H1 (cell line): ENCODE data around the gene KPRP. TPM values are rescaled to one million over a fixed set of nuclear protein-coding genes. Genes with fewer than 3 reads are reported as not detected.

ENCODE experiments used
- CTCF ChIA-PET: fragments of 300-600 bp; sonication (Branson Sonifier 250); formaldehyde crosslinking; loops from one replicate; lab custom pipeline; 2021; ENCODE audit not compliant: partially characterized antibody; lab: Charles Lee
- POLR2A ChIA-PET: fragments of 300-600 bp; sonication (Branson Sonifier 250); formaldehyde crosslinking; loops from one replicate; lab custom pipeline; 2021; ENCODE audit warnings: inconsistent platforms; ENCODE audit not compliant: partially characterized antibody; lab: Charles Lee
- DNase-seq, 2 experiments: peaks; one replicate each; pipeline versions ENCODE4 v3.0.0 to v3.0.0-alpha.2; 2010 to 2022; ENCODE audit warnings: low spot score in 2 of 2, low read depth in 1 of 2, mixed read lengths in 1 of 2
- FAIRE-seq: peaks from 2 replicates; lab custom pipeline; 2011; peaks lifted over from hg19 to GRCh38; lab: Jason Lieb, UNC
- H2AFZ ChIP-seq: 2 replicates; pipeline ENCODE4 v1.8.1; 2012; ENCODE audit warnings: low read length, inconsistent platforms
- H2AK5ac ChIP-seq: 2 replicates; pipeline ENCODE4 v1.6.1; 2013; ENCODE audit warnings: low read depth, low read length
- H2BK120ac ChIP-seq: replicated peaks from 2 replicates; pipeline ENCODE3; 2013; ENCODE audit warnings: low read depth, low read length, inconsistent platforms
- H2BK12ac ChIP-seq: 2 replicates; pipeline ENCODE4 v1.6.1; 2013; ENCODE audit warnings: low read depth, low read length
- H2BK15ac ChIP-seq: 2 replicates; pipeline ENCODE4 v1.6.1; 2013; ENCODE audit warnings: low read length
- H2BK20ac ChIP-seq: 2 replicates; pipeline ENCODE4 v1.6.1; 2013; ENCODE audit warnings: low read length
- H2BK5ac ChIP-seq: 2 replicates; pipeline ENCODE4 v1.6.1; 2013; ENCODE audit warnings: low read depth, low read length
- H3K14ac ChIP-seq: 2 replicates; pipeline ENCODE4 v1.6.1; 2013; ENCODE audit warnings: inconsistent platforms; ENCODE audit not compliant: insufficient read length
- H3K18ac ChIP-seq: 2 replicates; pipeline ENCODE4 v1.6.1; 2013; ENCODE audit warnings: low read length; ENCODE audit errors: extremely low read depth
- H3K23ac ChIP-seq: 2 replicates; pipeline ENCODE4 v1.6.1; 2013; ENCODE audit warnings: inconsistent platforms; ENCODE audit not compliant: insufficient read length
- H3K23me2 ChIP-seq: 2 replicates; pipeline ENCODE4 v1.6.1; 2013; ENCODE audit warnings: low read depth, low read length
- H3K27ac ChIP-seq: 2 replicates; pipeline ENCODE4 v1.6.1; 2011; ENCODE audit warnings: low read depth, low read length, inconsistent platforms
- H3K27me3 ChIP-seq, 4 experiments: replicated peaks in 1 of 4; 1 replicate in 1 of 4; 2 replicates in 3 of 4; pipeline versions ENCODE4 v1.6.1 to v1.8.1; 2011 to 2013; ENCODE audit warnings: low read length in 3 of 4, mild to moderate bottlenecking in 3 of 4, inconsistent platforms in 2 of 4, mixed read lengths in 2 of 4, moderate library complexity in 1 of 4; ENCODE audit not compliant: control insufficient read depth in 3 of 4, insufficient read depth in 3 of 4; ENCODE audit errors: extremely low read depth in 1 of 4
- H3K36me3 ChIP-seq, 4 experiments: 2 replicates each; pipeline versions ENCODE4 v1.6.1 to v1.8.1; 2011 to 2013; ENCODE audit warnings: mild to moderate bottlenecking in 4 of 4, low read length in 3 of 4, moderate library complexity in 2 of 4, control low read depth in 1 of 4, inconsistent platforms in 1 of 4; ENCODE audit not compliant: insufficient read depth in 4 of 4, control insufficient read depth in 2 of 4
- H3K4ac ChIP-seq: replicated peaks from 2 replicates; pipeline ENCODE3; 2013; ENCODE audit warnings: low read length, low read depth, mixed read lengths, inconsistent platforms; ENCODE audit not compliant: insufficient read length
- H3K4me1 ChIP-seq, 4 experiments: replicated peaks in 1 of 4; 1 replicate in 1 of 4; 2 replicates in 3 of 4; pipeline versions ENCODE4 v1.6.1 to v1.8.1; 2011 to 2013; ENCODE audit warnings: low read length in 3 of 4, inconsistent platforms in 2 of 4, mixed read lengths in 1 of 4; ENCODE audit not compliant: insufficient read depth in 4 of 4, control insufficient read depth in 3 of 4
- H3K4me2 ChIP-seq, 2 experiments: 2 replicates each; pipeline versions ENCODE4 v1.6.1 to v1.8.1; 2011 to 2013; ENCODE audit warnings: low read depth in 2 of 2, low read length in 2 of 2, control low read depth in 1 of 2, inconsistent platforms in 1 of 2, mild to moderate bottlenecking in 1 of 2; ENCODE audit not compliant: insufficient read depth in 1 of 2
- H3K4me3 ChIP-seq, 4 experiments: fragments of 200-600, 300-600 bp in 1 of 4; sonication (generic), shearing (Covaris generic), sonication (Bioruptor Twin) in 1 of 4; 2 replicates each; pipeline versions ENCODE4 v1.5.1 to v1.8.1; 2011 to 2016; ENCODE audit warnings: low read length in 4 of 4, low read depth in 3 of 4, control low read depth in 2 of 4, inconsistent platforms in 2 of 4, mild to moderate bottlenecking in 2 of 4, mixed read lengths in 1 of 4, moderate library complexity in 1 of 4; ENCODE audit not compliant: insufficient read depth in 2 of 4; ENCODE audit errors: extremely low read depth in 1 of 4
- H3K56ac ChIP-seq: replicated peaks from 2 replicates; pipeline ENCODE3; 2013; ENCODE audit warnings: low read depth, mild to moderate bottlenecking, mixed read lengths, low read length, inconsistent platforms; ENCODE audit not compliant: insufficient read length
- H3K79me1 ChIP-seq: 2 replicates; pipeline ENCODE4 v1.6.1; 2013; ENCODE audit warnings: low read depth, low read length, control low read depth
- H3K79me2 ChIP-seq, 2 experiments: 2 replicates each; pipeline versions ENCODE4 v1.6.1 to v1.8.1; 2012 to 2013; ENCODE audit warnings: low read length in 2 of 2, mild to moderate bottlenecking in 2 of 2, inconsistent platforms in 1 of 2; ENCODE audit not compliant: insufficient read depth in 2 of 2, control insufficient read depth in 1 of 2
- H3K9ac ChIP-seq, 4 experiments: replicated peaks in 1 of 4; 1 replicate in 1 of 4; 2 replicates in 3 of 4; pipeline versions ENCODE4 v1.6.1 to v1.8.1; 2011 to 2013; ENCODE audit warnings: low read depth in 3 of 4, low read length in 3 of 4, control low read depth in 2 of 4, mild to moderate bottlenecking in 2 of 4, moderate library complexity in 2 of 4, inconsistent platforms in 1 of 4; ENCODE audit errors: extremely low read depth in 1 of 4
- H3K9me3 ChIP-seq, 2 experiments: 2 replicates each; pipeline versions ENCODE4 v1.6.1 to v1.8.1; 2012 to 2013; ENCODE audit warnings: mild to moderate bottlenecking in 2 of 2, moderate library complexity in 2 of 2, control low read depth in 1 of 2, inconsistent platforms in 1 of 2, low read depth in 1 of 2, low read length in 1 of 2, mixed read lengths in 1 of 2; ENCODE audit not compliant: insufficient read depth in 2 of 2
- H4K20me1 ChIP-seq, 2 experiments: replicated peaks in 1 of 2; 2 replicates each; pipeline versions ENCODE3 to v1.8.1; 2011 to 2013; ENCODE audit warnings: inconsistent platforms in 2 of 2, low read length in 2 of 2, mild to moderate bottlenecking in 1 of 2; ENCODE audit not compliant: insufficient read depth in 2 of 2, control insufficient read depth in 1 of 2
- H4K5ac ChIP-seq: 2 replicates; pipeline ENCODE4 v1.6.1; 2013; ENCODE audit warnings: low read length, low read depth, mixed read lengths, inconsistent platforms; ENCODE audit not compliant: insufficient read length
- H4K8ac ChIP-seq: 2 replicates; pipeline ENCODE4 v1.8.0; 2013; ENCODE audit warnings: mild to moderate bottlenecking, moderate library complexity, low read length, inconsistent platforms; ENCODE audit not compliant: insufficient read depth; ENCODE audit errors: extremely low read depth
- H4K91ac ChIP-seq: replicated peaks from 2 replicates; pipeline ENCODE3; 2013; ENCODE audit warnings: low read length, mixed read lengths, inconsistent platforms; ENCODE audit not compliant: insufficient read length
- CHD2 ChIP-seq: IDR thresholded peaks from 2 replicates; pipeline ENCODE4 v1.6.1; 2012; ENCODE audit warnings: low read length, improper control_type of control experiment
- CREB1 ChIP-seq: IDR thresholded peaks from 2 replicates; pipeline ENCODE4 v1.6.1; 2012; ENCODE audit warnings: inconsistent platforms
- CTBP2 ChIP-seq: IDR thresholded peaks from 2 replicates; pipeline ENCODE4 v1.7.0; 2011; ENCODE audit warnings: borderline replicate concordance, mild to moderate bottlenecking, moderate library complexity, mixed read lengths, low read length; ENCODE audit not compliant: insufficient read depth, insufficient read length
- EZH2 ChIP-seq: fragments of 200-600 bp; sonication (generic); IDR thresholded peaks from 2 replicates; pipeline ENCODE4 v1.7.1; 2012; ENCODE audit warnings: low read depth, mild to moderate bottlenecking, moderate library complexity, low read length, inconsistent platforms; ENCODE audit not compliant: severe bottlenecking
- HDAC2 ChIP-seq, 2 experiments: fragments of 300-600 bp in 1 of 2; sonication (generic) in 1 of 2; IDR thresholded peaks; 2 replicates each; pipeline ENCODE4 v1.6.1; 2011 to 2012; ENCODE audit warnings: low read depth in 2 of 2, low read length in 2 of 2, mild to moderate bottlenecking in 2 of 2, moderate library complexity in 2 of 2, borderline replicate concordance in 1 of 2, inconsistent platforms in 1 of 2
- KDM1A ChIP-seq: fragments of 200-600, 300-600 bp; sonication (generic); IDR thresholded peaks from 2 replicates; pipeline ENCODE4 v1.7.1; 2016; ENCODE audit warnings: mild to moderate bottlenecking, low read length, borderline replicate concordance
- KDM5A ChIP-seq: fragments of 200-600 bp; IDR thresholded peaks from 2 replicates; pipeline ENCODE4 v1.7.1; 2012; ENCODE audit warnings: mild to moderate bottlenecking, low read length, inconsistent platforms, mixed read lengths
- RBBP5 ChIP-seq: IDR thresholded peaks from 2 replicates; pipeline ENCODE4 v1.7.1; 2012; ENCODE audit warnings: low read depth, mild to moderate bottlenecking, inconsistent platforms, low read length, moderate library complexity, borderline replicate concordance
- RXRA ChIP-seq: IDR thresholded peaks from 2 replicates; pipeline ENCODE4 v1.6.1; 2011; ENCODE audit warnings: low read depth, mild to moderate bottlenecking, low read length, moderate library complexity; ENCODE audit not compliant: insufficient read depth
- SAP30 ChIP-seq: fragments of 300-600 bp; sonication (generic); IDR thresholded peaks from 2 replicates; pipeline ENCODE4 v1.7.1; 2012; ENCODE audit warnings: low read length, moderate library complexity, mild to moderate bottlenecking, inconsistent platforms; ENCODE audit not compliant: insufficient read depth, insufficient replicate concordance
- SIX5 ChIP-seq: IDR thresholded peaks from 2 replicates; pipeline ENCODE4 v1.6.1; 2011; ENCODE audit warnings: mild to moderate bottlenecking, low read depth, low read length
- SP2 ChIP-seq: IDR thresholded peaks from 2 replicates; pipeline ENCODE4 v1.6.1; 2012; ENCODE audit warnings: mild to moderate bottlenecking, low read length, inconsistent platforms
- TCF12 ChIP-seq: IDR thresholded peaks from 2 replicates; pipeline ENCODE4 v1.6.1; 2011; ENCODE audit warnings: low read depth, mild to moderate bottlenecking, low read length
- TEAD4 ChIP-seq: IDR thresholded peaks from 2 replicates; pipeline ENCODE4 v1.6.1; 2012; ENCODE audit warnings: low read depth, low read length, inconsistent platforms, mixed read lengths
- WGBS, 2 experiments: shearing (Covaris generic) in 1 of 2; methylation state at CpG; one replicate each; pipeline versions ENCODE4 v1.1.6 to v1.1.7; 2013 to 2015; ENCODE audit warnings: low lambda C conversion rate in 2 of 2, mixed read lengths in 2 of 2, inconsistent platforms in 1 of 2, low coverage in 1 of 2, missing lambda C conversion rate in 1 of 2; ENCODE audit not compliant: insufficient replicate concordance in 2 of 2, insufficient coverage in 1 of 2, insufficient read length in 1 of 2; ENCODE audit errors: extremely low coverage in 1 of 2, missing lambda C conversion rate in 1 of 2; 5-methylcytosine and 5-hydroxymethylcytosine counted together
- polyA plus RNA-seq, 7 experiments: library from polyadenylated mRNA; depleted of rRNA in 3 of 7; stranded (reverse) in 5 of 7; unstranded in 2 of 7; fragments of >200 nt in 5 of 7; fragments of 200-250 nt in 2 of 7; gene quantifications; 1 replicate in 5 of 7; 2 replicates in 1 of 7; 4 replicates in 1 of 7; pipeline versions ENCODE4 v1.2.1 to v1.2.3, GENCODE V29; 2011 to 2013; ENCODE audit warnings: missing spikeins in 2 of 7, mixed read lengths in 2 of 7
- total RNA-seq: library from RNA; stranded (reverse); fragmentation: NEBNext Ultra II Directional; extraction: Animal tissue kit (Norgen Biotek cat#: 25700); gene quantifications from 2 replicates; pipeline ENCODE4 v1.2.1, GENCODE V29; 2021

KPRP gene
- total and polyA plus RNA-seq, 2 of the 8 experiments (the other 6 are each of a cell fraction or from before 2014, with no cell fraction given) = not detected

DNA sequence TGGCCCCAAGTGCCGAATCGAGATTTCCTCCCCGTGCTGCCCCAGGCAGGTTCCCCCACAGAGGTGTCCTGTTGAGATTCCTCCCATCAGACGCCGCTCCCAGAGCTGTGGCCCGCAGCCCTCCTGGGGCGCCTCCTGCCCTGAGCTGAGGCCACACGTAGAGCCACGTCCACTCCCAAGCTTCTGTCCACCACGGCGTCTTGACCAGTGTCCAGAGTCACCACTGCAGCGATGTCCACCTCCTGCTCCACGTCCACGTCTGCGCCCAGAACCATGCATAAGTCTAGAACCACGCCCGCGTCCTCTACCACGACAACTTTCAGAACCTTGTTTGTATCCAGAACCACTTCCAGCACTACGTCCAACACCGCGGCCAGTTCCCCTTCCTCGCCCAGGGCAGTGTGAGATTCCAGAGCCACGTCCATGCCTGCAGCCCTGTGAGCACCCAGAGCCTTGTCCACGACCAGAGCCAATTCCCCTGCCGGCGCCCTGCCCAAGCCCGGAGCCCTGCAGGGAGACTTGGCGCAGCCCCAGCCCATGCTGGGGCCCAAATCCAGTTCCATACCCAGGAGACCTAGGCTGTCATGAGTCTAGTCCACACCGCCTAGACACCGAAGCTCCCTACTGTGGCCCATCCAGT is 2.8 kb downstream of the KPRP start:
- no peak overlapping the region for H3K23ac ChIP-seq
- no peak overlapping the region for H3K4me2 ChIP-seq
- no peak overlapping the region for H3K14ac ChIP-seq
- H2BK20ac ChIP-seq = no peak overlapping the region
- no peaks in the 10 kb centered on the region for H3K4me1 ChIP-seq
- H4K20me1 ChIP-seq = no peaks in the 10 kb centered on the region
- no peak overlapping the region for H3K4ac ChIP-seq
- no peak overlapping the region for H4K8ac ChIP-seq
- no peak overlapping the region for H2AK5ac ChIP-seq
- H2BK12ac ChIP-seq = no peak overlapping the region
- H3K9ac ChIP-seq = no peak overlapping the region
- H2BK15ac ChIP-seq = no peak overlapping the region
- no peak overlapping the region for H3K4me3 ChIP-seq
- H2AFZ ChIP-seq = no peak overlapping the region
- DNase-seq (no peak), FAIRE-seq (no peak)
- CTCF ChIA-PET = no interaction called here
- no peaks in the 10 kb centered on the region for H3K79me2 ChIP-seq
- H3K23me2 ChIP-seq = no peaks in the 10 kb centered on the region
- POLR2A ChIA-PET = no interaction called here
- no peaks in the 10 kb centered on the region for H3K79me1 ChIP-seq
- no peak overlapping the region for H2BK120ac ChIP-seq
- no peaks in the 10 kb centered on the region for H3K27me3 ChIP-seq
- no peak overlapping the region for H3K27ac ChIP-seq
- H3K18ac ChIP-seq = no peak overlapping the region
- H3K36me3 ChIP-seq = no peaks in the 10 kb centered on the region
- peaks cover 83 to 89% of the 10 kb centered on the region in 2 experiments for H3K9me3 ChIP-seq
- H4K91ac ChIP-seq = no peak overlapping the region
- H3K56ac ChIP-seq = no peak overlapping the region
- no peak overlapping the region for H2BK5ac ChIP-seq
- 88% methylated on average over 31 of the region's 31 CpGs; no CpG with 5 or more reads in 1 of the 2 experiments for WGBS, 2 experiments
- no peak overlapping the region for H4K5ac ChIP-seq
- TF ChIP-seq CTBP2 = no peak
- TF ChIP-seq KDM1A = no peak
- TF ChIP-seq EZH2 = no peak
- TF ChIP-seq KDM5A = no peak
- TF ChIP-seq HDAC2 (IDR thresholded peaks at IDR 0.05; ENCODE audit: borderline replicate concordance in 1 of 2, low read depth in 2 of 2, low read length in 2 of 2) = no peak
- no peak for TF ChIP-seq TCF12
- no peak for TF ChIP-seq RXRA
- no peak for TF ChIP-seq CREB1
- TF ChIP-seq SP2 = no peak
- no peak for TF ChIP-seq RBBP5
- TF ChIP-seq CHD2 = no peak
- TF ChIP-seq TEAD4 = no peak
- TF ChIP-seq SIX5 = no peak
- TF ChIP-seq SAP30 = no peak
